Activated T-cell treated with anti-CD3 and anti-CD28 coated beads, Interleukin-2, amount 50 U/mL, for 4 hours (primary cell): ENCODE measurements around the gene HACD3. TPM values are rescaled to one million over a fixed set of nuclear protein-coding genes. Genes with fewer than 3 reads are reported as not detected.
A peak's percentile ranks its signal among the peaks of the same experiment; 100 is the strongest.
"Not testable (repeated sequence)": the region's sequence is repeated elsewhere in the genome, so short reads cannot be mapped to it uniquely, and the experiment has no call there.

ENCODE experiments used
- ATAC-seq, 2 donors: fragments of 200-7000 bp; cut with Tn5 transposase; one replicate each; pipeline ENCODE4 v1.10.0; 2021
- DNase-seq: peaks from one replicate; pipeline ENCODE4 v3.0.0-alpha.2; 2020
- H3K27me3 Mint-ChIP-seq: one replicate; pipeline ENCODE4 v1.8.0; 2021; ENCODE audit warnings: low read depth, mixed read lengths
- H3K36me3 Mint-ChIP-seq: one replicate; pipeline ENCODE4 v1.8.0; 2022; ENCODE audit warnings: mixed read lengths; ENCODE audit not compliant: insufficient read depth
- H3K4me1 Mint-ChIP-seq: one replicate; pipeline ENCODE4 v1.8.0; 2021; ENCODE audit warnings: low read depth, mixed read lengths
- H3K4me3 Mint-ChIP-seq: one replicate; pipeline ENCODE4 v1.8.0; 2021; ENCODE audit warnings: mild to moderate bottlenecking, moderate library complexity, mixed read lengths
- H3K9me3 Mint-ChIP-seq: one replicate; pipeline ENCODE4 v1.8.0; 2021; ENCODE audit warnings: mixed read lengths
- total RNA-seq, 3 donors: library from RNA; stranded (reverse); gene quantifications; one replicate each; pipeline ENCODE4 v1.2.1, GENCODE V29; 2021

HACD3 gene
- total RNA-seq, 3 donors from 2014 or later, result 44.0 to 53.9 (median 45.9) TPM

- H3K36me3 Mint-ChIP-seq, result peaks cover 3% of the 10 kb centered on the region
- H3K9me3 Mint-ChIP-seq, result no peaks in the 10 kb centered on the region
- H3K4me3 Mint-ChIP-seq, result peak overlapping the region; percentile 76
- H3K27me3 Mint-ChIP-seq, result no peaks in the 10 kb centered on the region
- DNase-seq, result no peak
- H3K4me1 Mint-ChIP-seq, result peaks cover 31% of the 10 kb centered on the region
- no peak for ATAC-seq
Measured at GRCh38 chr15:65529762-65530317, 423 bp upstream of the HACD3 start.

- no peak overlapping the region for H3K4me3 Mint-ChIP-seq
- peaks cover 33% of the 10 kb centered on the region for H3K4me1 Mint-ChIP-seq
Measured at GRCh38 chr15:65532738-65533051, 2.4 kb downstream of the HACD3 start.

GRCh38 chr15:65533057-65533756 is 2.9 kb downstream of the HACD3 start:
- Mint-ChIP-seq H3K4me3 (no peak overlapping the region), H3K9me3 (no peaks in the 10 kb centered on the region), H3K27me3 (no peaks in the 10 kb centered on the region), H3K4me1 (peaks cover 36% of the 10 kb centered on the region), H3K36me3 (peaks cover 8% of the 10 kb centered on the region)
- ATAC-seq, result no peak
- DNase-seq, result no peak

More at GRCh38 chr15:65532738-65533051, 2.4 kb downstream of the HACD3 start:
- H3K9me3 Mint-ChIP-seq, result no peaks in the 10 kb centered on the region
- ATAC-seq (no peak), DNase-seq (no peak)
- no peaks in the 10 kb centered on the region for H3K27me3 Mint-ChIP-seq
- H3K36me3 Mint-ChIP-seq, result peaks cover 5% of the 10 kb centered on the region

- H3K4me1 Mint-ChIP-seq, result peaks cover 40% of the 10 kb centered on the region
- ATAC-seq (no peak), DNase-seq (no peak)
- no peaks in the 10 kb centered on the region for H3K27me3 Mint-ChIP-seq
- peaks cover 9% of the 10 kb centered on the region for H3K36me3 Mint-ChIP-seq
- H3K4me3 Mint-ChIP-seq, result no peak overlapping the region
- H3K9me3 Mint-ChIP-seq, result no peaks in the 10 kb centered on the region
Measured at GRCh38 chr15:65535192-65535591, 4.9 kb downstream of the HACD3 start.

GRCh38 chr15:65540314-65540713 is 10.1 kb downstream of the HACD3 start:
- no peaks in the 10 kb centered on the region for H3K27me3 Mint-ChIP-seq
- H3K36me3 Mint-ChIP-seq, result peaks cover 5% of the 10 kb centered on the region
- ATAC-seq, result no peak
- H3K9me3 Mint-ChIP-seq, result no peaks in the 10 kb centered on the region
- no peak for DNase-seq
- H3K4me3 Mint-ChIP-seq, result no peak overlapping the region
- peaks cover 22% of the 10 kb centered on the region for H3K4me1 Mint-ChIP-seq

GRCh38 chr15:65541231-65541820 is 11.1 kb downstream of the HACD3 start:
- no peak for DNase-seq
- Mint-ChIP-seq H3K9me3 (no peaks in the 10 kb centered on the region), H3K4me1 (peaks cover 22% of the 10 kb centered on the region), H3K36me3 (peaks cover 5% of the 10 kb centered on the region), H3K27me3 (no peaks in the 10 kb centered on the region), H3K4me3 (no peak overlapping the region)
- ATAC-seq, result no peak

GRCh38 chr15:65547841-65548240 is 17.6 kb downstream of the HACD3 start:
- Mint-ChIP-seq H3K4me1 (peaks cover 12% of the 10 kb centered on the region), H3K9me3 (no peaks in the 10 kb centered on the region), H3K4me3 (no peak overlapping the region), H3K27me3 (no peaks in the 10 kb centered on the region), H3K36me3 (no peaks in the 10 kb centered on the region)
- ATAC-seq, result no peak
- DNase-seq, result no peak

GRCh38 chr15:65549288-65549687 is 19.0 kb downstream of the HACD3 start:
- H3K9me3 Mint-ChIP-seq, H3K27me3 Mint-ChIP-seq, ATAC-seq, DNase-seq, H3K4me3 Mint-ChIP-seq, H3K36me3 Mint-ChIP-seq: not testable (repeated sequence)
- peaks cover 12% of the 10 kb centered on the region for H3K4me1 Mint-ChIP-seq

- ATAC-seq (no peak), DNase-seq (no peak)
- Mint-ChIP-seq H3K9me3 (no peaks in the 10 kb centered on the region), H3K4me1 (peaks cover 12% of the 10 kb centered on the region), H3K27me3 (no peaks in the 10 kb centered on the region), H3K4me3 (no peak overlapping the region), H3K36me3 (peaks cover 13% of the 10 kb centered on the region)
Measured at GRCh38 chr15:65550681-65551098, 20.4 kb downstream of the HACD3 start.

GRCh38 chr15:65551183-65551582 is 20.9 kb downstream of the HACD3 start:
- Mint-ChIP-seq H3K27me3 (no peaks in the 10 kb centered on the region), H3K36me3 (peaks cover 15% of the 10 kb centered on the region), H3K4me3 (no peak overlapping the region), H3K4me1 (peaks cover 12% of the 10 kb centered on the region), H3K9me3 (no peaks in the 10 kb centered on the region)
- ATAC-seq (no peak), DNase-seq (no peak)

GRCh38 chr15:65552851-65553250 is 22.6 kb downstream of the HACD3 start:
- not testable (repeated sequence) for H3K27me3 Mint-ChIP-seq, ATAC-seq, H3K4me3 Mint-ChIP-seq, H3K9me3 Mint-ChIP-seq, DNase-seq
- Mint-ChIP-seq H3K4me1 (peaks cover 12% of the 10 kb centered on the region), H3K36me3 (peaks cover 22% of the 10 kb centered on the region)

- Mint-ChIP-seq H3K36me3 (peaks cover 28% of the 10 kb centered on the region), H3K27me3 (no peaks in the 10 kb centered on the region), H3K9me3 (no peaks in the 10 kb centered on the region), H3K4me1 (peaks cover 12% of the 10 kb centered on the region), H3K4me3 (no peak overlapping the region)
- ATAC-seq (no peak), DNase-seq (no peak)
Measured at GRCh38 chr15:65553691-65554090, 23.4 kb downstream of the HACD3 start.

- ATAC-seq, result no peak
- Mint-ChIP-seq H3K4me3 (no peak overlapping the region), H3K27me3 (no peaks in the 10 kb centered on the region), H3K4me1 (no peaks in the 10 kb centered on the region), H3K9me3 (no peaks in the 10 kb centered on the region), H3K36me3 (peaks cover 46% of the 10 kb centered on the region)
- DNase-seq, result no peak
Measured at GRCh38 chr15:65556622-65557021, 26.4 kb downstream of the HACD3 start.

GRCh38 chr15:65558336-65558735 is 28.1 kb downstream of the HACD3 start:
- peaks cover 57% of the 10 kb centered on the region for H3K36me3 Mint-ChIP-seq
- no peak overlapping the region for H3K4me3 Mint-ChIP-seq
- ATAC-seq (no peak), DNase-seq (no peak)
- no peaks in the 10 kb centered on the region for H3K4me1 Mint-ChIP-seq
- no peaks in the 10 kb centered on the region for H3K9me3 Mint-ChIP-seq
- H3K27me3 Mint-ChIP-seq, result no peaks in the 10 kb centered on the region
